Transverse colon (tissue), 4 donors: Measurements from ENCODE around the gene ARF1. TPM values are rescaled to one million over a fixed set of nuclear protein-coding genes. Genes with fewer than 3 reads are reported as not detected.

ENCODE experiments used
- DNase-seq: peaks from one replicate; pipeline ENCODE4 v3.0.0-alpha.2; 2019
- H3K27ac ChIP-seq, 4 donors: fragments of 200-600 bp; sonication (generic); 2 replicates each; pipeline ENCODE4 v1.5.1; 2016 to 2018; ENCODE audit warnings: inconsistent platforms in 4 of 4
- H3K27me3 ChIP-seq: fragments of 200-600 bp; sonication (generic); 2 replicates; pipeline ENCODE4 v1.5.1; 2017; ENCODE audit warnings: inconsistent platforms
- H3K36me3 ChIP-seq, 4 donors: fragments of 200-600 bp; sonication (generic); 2 replicates each; pipeline ENCODE4 v1.5.1; 2017 to 2019; ENCODE audit warnings: inconsistent platforms in 4 of 4
- H3K4me1 ChIP-seq, 4 donors: fragments of 200-600 bp; sonication (generic); 2 replicates each; pipeline ENCODE4 v1.5.1; 2017 to 2020; ENCODE audit warnings: inconsistent platforms in 4 of 4
- H3K4me3 ChIP-seq, 4 donors: fragments of 200-600 bp; sonication (generic); 1 replicate in 1 of 4; 2 replicates in 3 of 4; pipeline versions ENCODE4 v1.5.1 to v1.6.1; 2017 to 2019; ENCODE audit warnings: inconsistent platforms in 4 of 4
- H3K9me3 ChIP-seq, 2 donors: fragments of 200-600 bp; sonication (generic); 2 replicates each; pipeline ENCODE4 v1.5.1; 2017 to 2019; ENCODE audit warnings: inconsistent platforms in 2 of 2
- CTCF ChIP-seq, 5 experiments: fragments of 200-600 bp in 3 of 5; fragments of 450-650 bp in 2 of 5; sonication (generic) in 3 of 5; IDR thresholded peaks; 1 replicate in 2 of 5; 2 replicates in 3 of 5; pipeline ENCODE4 v1.5.1; 2016 to 2017; ENCODE audit warnings: antibody characterized with exemption in 5 of 5, inconsistent platforms in 3 of 5, mild to moderate bottlenecking in 2 of 5, moderate library complexity in 1 of 5
- EP300 ChIP-seq: sonication (generic); formaldehyde crosslinking; IDR thresholded peaks from one replicate; pipeline ENCODE4 v1.6.1; 2017; ENCODE audit warnings: antibody characterized with exemption, low read depth
- POLR2A ChIP-seq: fragments of 450-650 bp; IDR thresholded peaks from one replicate; pipeline ENCODE4 v1.6.1; 2016; ENCODE audit warnings: antibody characterized with exemption, mild to moderate bottlenecking, moderate library complexity
- POLR2AphosphoS5 ChIP-seq, 3 donors: sonication (generic); formaldehyde crosslinking; IDR thresholded peaks; one replicate each; pipeline ENCODE4 v1.6.1; 2016; ENCODE audit warnings: antibody characterized with exemption in 3 of 3
- WGBS, 2 donors: methylation state at CpG; one replicate each; pipeline ENCODE4 v1.1.5; 2018; ENCODE audit warnings: low coverage in 1 of 2; 5-methylcytosine and 5-hydroxymethylcytosine counted together
- in situ Hi-C, 4 donors: fragments of 200-750 bp; cut with MboI; loops; one replicate each; pipeline versions ENCODE4 v1.15.0 to v1.15.1; 2017; ENCODE audit warnings: low sequenced_read_pairs in 3 of 4, low pct_ligation_motif_present in 1 of 4, low pct_unique_long_range_greater_than_20kb in 1 of 4
- intact Hi-C: fragments of 100-400 bp; cut with DNase I; formaldehyde crosslinking; loops from one replicate; pipeline ENCODE4 v1.15.1; 2023; ENCODE audit warnings: low total_unique reads
- total RNA-seq, 4 donors: library from RNA; depleted of rRNA; stranded (reverse); fragments of >200 nt; gene quantifications; one replicate each; pipeline ENCODE4 v1.1.0, GENCODE V29; 2016

The ARF1 gene
- total RNA-seq, 4 donors from 2014 or later = 303 to 452 (median 375) TPM

GRCh38 chr1:228112167-228112566, 29.7 kb downstream of the ARF1 start:
- Histone ChIP-seq H3K4me1 (peaks cover 16 to 22% (median 19%) of the 10 kb centered on the region in 4 donors), H3K36me3 (no peaks in the 10 kb centered on the region), H3K4me3 (no peak overlapping the region), H3K27me3 (no peaks in the 10 kb centered on the region), H3K27ac (no peak overlapping the region), H3K9me3 (no peaks in the 10 kb centered on the region)
- in situ Hi-C loops = no loop called here
- TF ChIP-seq EP300 = no peak
- no peak for TF ChIP-seq POLR2AphosphoS5 (IDR thresholded peaks at IDR 0.05)
- TF ChIP-seq POLR2A = no peak
- TF ChIP-seq CTCF (IDR thresholded peaks at IDR 0.05) = no peak
- intact Hi-C loops = no loop called here
- no peak for DNase-seq
- 80 to 91% methylated on average over 7 of the region's 7 CpGs for WGBS, 2 donors

GRCh38 chr1:228112617-228113016, 30.1 kb downstream of the ARF1 start:
- in situ Hi-C loops = no loop called here

GRCh38 chr1:228114827-228115226, 32.3 kb downstream of the ARF1 start:
- intact Hi-C loops = no loop called here
- no peak for TF ChIP-seq CTCF (IDR thresholded peaks at IDR 0.05)
- TF ChIP-seq POLR2A = no peak
- no peak for TF ChIP-seq POLR2AphosphoS5 (IDR thresholded peaks at IDR 0.05)
- TF ChIP-seq EP300 = no peak
- Histone ChIP-seq H3K27ac (no peak overlapping the region), H3K9me3 (no peaks in the 10 kb centered on the region), H3K4me3 (no peak overlapping the region), H3K36me3 (no peaks in the 10 kb centered on the region), H3K27me3 (no peaks in the 10 kb centered on the region), H3K4me1 (peaks cover 6 to 8% (median 7%) of the 10 kb centered on the region in 4 donors)
- no peak for DNase-seq
- in situ Hi-C loops = no loop called here
- 67 to 83% methylated on average over 3 of the region's 3 CpGs for WGBS, 2 donors

More at GRCh38 chr1:228112617-228113016, 30.1 kb downstream of the ARF1 start:
- Histone ChIP-seq H3K9me3 (no peaks in the 10 kb centered on the region), H3K27me3 (no peaks in the 10 kb centered on the region), H3K36me3 (no peaks in the 10 kb centered on the region), H3K4me3 (no peak overlapping the region), H3K4me1 (peaks cover 16 to 21% (median 19%) of the 10 kb centered on the region in 4 donors), H3K27ac (no peak overlapping the region)
- intact Hi-C loops = no loop called here
- no peak for DNase-seq
- 91% methylated on average over 1 of the region's 1 CpG; no CpG with 5 or more reads in 1 of the 2 donors for WGBS, 2 donors
- TF ChIP-seq EP300 = no peak
- TF ChIP-seq CTCF (IDR thresholded peaks at IDR 0.05) = no peak
- TF ChIP-seq POLR2AphosphoS5 (IDR thresholded peaks at IDR 0.05) = no peak
- TF ChIP-seq POLR2A = no peak

GRCh38 chr1:228117335-228117734, 34.8 kb downstream of the ARF1 start:
- 96 to 100% methylated on average over 2 to 4 of the region's 4 CpGs for WGBS, 2 donors

More at GRCh38 chr1:228117335-228117734, 34.8 kb downstream of the ARF1 start:
- Histone ChIP-seq H3K9me3 (no peaks in the 10 kb centered on the region), H3K4me3 (no peak overlapping the region), H3K4me1 (no peaks in the 10 kb centered on the region), H3K27ac (no peak overlapping the region), H3K36me3 (no peaks in the 10 kb centered on the region), H3K27me3 (no peaks in the 10 kb centered on the region)
- intact Hi-C loops (no loop called here), in situ Hi-C loops (no loop called here)
- no peak for TF ChIP-seq POLR2AphosphoS5 (IDR thresholded peaks at IDR 0.05)
- TF ChIP-seq EP300 = no peak
- TF ChIP-seq POLR2A = no peak
- TF ChIP-seq CTCF (IDR thresholded peaks at IDR 0.05) = no peak
- DNase-seq = no peak
